GM23338 (cell line): Measurements from ENCODE around the gene IRF2BPL. TPM values are rescaled to one million over a fixed set of nuclear protein-coding genes. Genes with fewer than 3 reads are reported as not detected.

Experiments
- ATAC-seq: fragments of 200-7000 bp; cut with Tn5 transposase; 3 replicates; pipeline ENCODE4 v1.9.1; 2020
- DNase-seq: peaks from one replicate; pipeline ENCODE4 v3.0.0-alpha.2; 2015; ENCODE audit warnings: low spot score
- H2AFZ ChIP-seq: fragments of 200-600 bp; sonication (generic); 2 replicates; pipeline ENCODE4 v1.8.0; 2016; ENCODE audit warnings: antibody characterized with exemption, mild to moderate bottlenecking, moderate library complexity
- H3F3A ChIP-seq: fragments of 200-600 bp; sonication (generic); replicated peaks from 2 replicates; pipeline ENCODE4 v1.8.0; 2017; ENCODE audit warnings: antibody characterized with exemption, mixed run types, low read depth
- H3K27ac ChIP-seq: fragments of 200-600 bp; sonication (generic); 2 replicates; pipeline ENCODE4 v1.6.1; 2016; ENCODE audit warnings: low read depth
- H3K27me3 ChIP-seq: fragments of 200-600 bp; sonication (generic); 2 replicates; pipeline ENCODE4 v1.8.0; 2016; ENCODE audit warnings: mild to moderate bottlenecking, mixed run types, moderate library complexity; ENCODE audit not compliant: insufficient read depth
- H3K36me3 ChIP-seq: fragments of 200-600 bp; sonication (generic); 2 replicates; pipeline ENCODE4 v1.8.0; 2016; ENCODE audit warnings: mild to moderate bottlenecking; ENCODE audit not compliant: insufficient read depth
- H3K4me1 ChIP-seq: fragments of 200-600 bp; sonication (generic); 2 replicates; pipeline ENCODE4 v1.8.0; 2016; ENCODE audit warnings: mild to moderate bottlenecking, moderate library complexity; ENCODE audit not compliant: insufficient read depth
- H3K4me2 ChIP-seq: fragments of 200-600 bp; sonication (generic); 2 replicates; pipeline ENCODE4 v1.7.1; 2017; ENCODE audit warnings: mixed run types
- H3K4me3 ChIP-seq: fragments of 200-600 bp; sonication (generic); 2 replicates; pipeline ENCODE4 v1.6.1; 2016; ENCODE audit warnings: mixed run types
- H3K79me2 ChIP-seq: fragments of 200-600 bp; sonication (generic); replicated peaks from 2 replicates; pipeline ENCODE4 v1.8.0; 2017; ENCODE audit warnings: mild to moderate bottlenecking; ENCODE audit not compliant: insufficient read depth
- H3K9me2 ChIP-seq: fragments of 200-600 bp; sonication (generic); 2 replicates; pipeline ENCODE4 v1.8.0; 2017; ENCODE audit not compliant: insufficient read depth
- H4K20me1 ChIP-seq: fragments of 200-600 bp; sonication (generic); replicated peaks from 2 replicates; pipeline ENCODE4 v1.8.0; 2017; ENCODE audit warnings: mild to moderate bottlenecking; ENCODE audit not compliant: insufficient read depth
- H3K27ac Mint-ChIP-seq: 2 replicates; pipeline ENCODE4 v1.8.0; 2020; ENCODE audit warnings: inconsistent platforms, mild to moderate bottlenecking, moderate library complexity, mixed read lengths
- H3K27me3 Mint-ChIP-seq: 3 replicates; pipeline ENCODE4 v1.8.0; 2022; ENCODE audit warnings: low read depth, mild to moderate bottlenecking, moderate library complexity, mixed read lengths, inconsistent platforms; ENCODE audit not compliant: insufficient read depth, poor library complexity
- H3K36me3 Mint-ChIP-seq: 3 replicates; pipeline ENCODE4 v1.8.0; 2021; ENCODE audit warnings: low read depth, mild to moderate bottlenecking, inconsistent platforms, moderate library complexity, mixed read lengths
- H3K4me1 Mint-ChIP-seq: 3 replicates; pipeline ENCODE4 v1.8.0; 2020; ENCODE audit warnings: mild to moderate bottlenecking, inconsistent platforms, mixed read lengths
- H3K4me3 Mint-ChIP-seq: 3 replicates; pipeline ENCODE4 v1.8.0; 2021; ENCODE audit warnings: moderate library complexity, mild to moderate bottlenecking, inconsistent platforms, mixed read lengths
- H3K9me3 Mint-ChIP-seq: 3 replicates; pipeline ENCODE4 v1.8.0; 2020; ENCODE audit warnings: moderate library complexity, mild to moderate bottlenecking, inconsistent platforms, mixed read lengths
- CREB1 ChIP-seq: fragments of 250-450 bp; sonication (Bioruptor Pico); IDR thresholded peaks from 2 replicates; pipeline ENCODE4 v1.5.0; 2020; ENCODE audit warnings: low read depth, mild to moderate bottlenecking, moderate library complexity
- CTCF ChIP-seq, 2 experiments: fragments of 200-600 bp in 1 of 2; sonication (generic) in 1 of 2; conservative IDR thresholded peaks; 2 replicates each; pipeline versions ENCODE4 v1.5.1 to v1.6.1; 2016 to 2017; ENCODE audit warnings: antibody characterized with exemption in 2 of 2, low read depth in 2 of 2, mild to moderate bottlenecking in 2 of 2, moderate library complexity in 1 of 2
- ETS1 ChIP-seq: IDR thresholded peaks from 2 replicates; pipeline ENCODE4 v1.6.1; 2016; ENCODE audit warnings: antibody characterized with exemption
- EZH2phosphoT487 ChIP-seq: fragments of 200-600 bp; sonication (generic); IDR thresholded peaks from one replicate; pipeline ENCODE4 v1.8.1; 2018; ENCODE audit warnings: antibody characterized with exemption; ENCODE audit not compliant: unreplicated experiment
- JUNB ChIP-seq: IDR thresholded peaks from one replicate; pipeline ENCODE4 v1.6.1; 2016; ENCODE audit warnings: antibody characterized with exemption; ENCODE audit not compliant: unreplicated experiment
- NANOG ChIP-seq: IDR thresholded peaks from 2 replicates; pipeline ENCODE4 v1.6.1; 2016; ENCODE audit warnings: antibody characterized with exemption, borderline replicate concordance
- POLR2AphosphoS5 ChIP-seq: IDR thresholded peaks from 2 replicates; pipeline ENCODE4 v1.6.1; 2016; ENCODE audit warnings: antibody characterized with exemption, low read depth
- REST ChIP-seq: IDR thresholded peaks from one replicate; pipeline ENCODE4 v1.6.1; 2018; ENCODE audit warnings: antibody characterized with exemption; ENCODE audit not compliant: unreplicated experiment
- STAT1 ChIP-seq: IDR thresholded peaks from one replicate; pipeline ENCODE4 v1.6.1; 2016; ENCODE audit warnings: antibody characterized with exemption; ENCODE audit not compliant: unreplicated experiment
- ZNF114 ChIP-seq: fragments of 250-450 bp; sonication (Bioruptor Pico); IDR thresholded peaks from 2 replicates; pipeline ENCODE4 v1.5.0; 2020; ENCODE audit warnings: mild to moderate bottlenecking, moderate library complexity
- ZNF331 ChIP-seq: fragments of 250-450 bp; sonication (Bioruptor Pico); IDR thresholded peaks from 2 replicates; pipeline ENCODE4 v1.5.0; 2020; ENCODE audit warnings: low read depth, mild to moderate bottlenecking, moderate library complexity
- ZNF462 ChIP-seq: fragments of 250-450 bp; sonication (Bioruptor Pico); IDR thresholded peaks from 2 replicates; pipeline ENCODE4 v1.5.0; 2020; ENCODE audit warnings: mild to moderate bottlenecking, moderate library complexity
- polyA plus RNA-seq: library from polyadenylated mRNA; unstranded; fragments of >200 nt; fragmentation: Nextera tagmentation; extraction: Ambion mirVana; gene quantifications from 2 replicates; pipeline ENCODE4 v1.2.1, GENCODE V29; 2016
- total RNA-seq: library from RNA; depleted of rRNA; stranded (reverse); fragments of >200 nt; shearing (Covaris generic); gene quantifications from 2 replicates; pipeline ENCODE4 v1.2.3, GENCODE V29; 2014

Gene IRF2BPL
- total and polyA plus RNA-seq, 2 experiments from 2014 or later = 11.2 to 119 TPM

- Mint-ChIP-seq H3K36me3 (no peaks in the 10 kb centered on the region), H3K4me1 (peaks cover 36% of the 10 kb centered on the region), H3K27me3 (peaks cover 20% of the 10 kb centered on the region), H3K4me3 (no peak overlapping the region), H3K9me3 (no peaks in the 10 kb centered on the region; the same call in 1 of the 3 replicates), H3K27ac (no peak overlapping the region)
- Histone ChIP-seq H3K27me3 (no peaks in the 10 kb centered on the region), H3K79me2 (no peaks in the 10 kb centered on the region), H3K4me3 (no peak overlapping the region), H3K27ac (no peak overlapping the region), H3K9me2 (no peaks in the 10 kb centered on the region), H3K4me2 (no peak overlapping the region), H3K36me3 (no peaks in the 10 kb centered on the region; the same call in 1 of the 2 replicates), H3F3A (0 out of 2 replicates have a peak, but pooled peaks cover 5% of the 10 kb centered on the region), H4K20me1 (no peaks in the 10 kb centered on the region), H2AFZ (no peak overlapping the region), H3K4me1 (peaks cover 17% of the 10 kb centered on the region)
- TF ChIP-seq ZNF462 (CRISPR knock-in tag) (no peak), REST (no peak), POLR2AphosphoS5 (no peak), EZH2phosphoT487 (no peak), CREB1 (no peak), CTCF (conservative IDR thresholded peaks at IDR 0.05; ENCODE audit: low read depth in 2 of 2) (no peak), NANOG (no peak), JUNB (no peak), ZNF331 (CRISPR knock-in tag) (no peak), STAT1 (no peak), ZNF114 (CRISPR knock-in tag) (no peak), ETS1 (no peak)
- DNase-seq (no peak), ATAC-seq (no peak)
These were observed 42.3 kb downstream of the IRF2BPL start for GRCh38 chr14:76986231-76986565.
